ENCODE results near the gene SLC6A4.
"Not testable (repeated sequence)": the region's sequence is repeated elsewhere in the genome, so short reads cannot be mapped to it uniquely, and the experiment has no call there.

Gene SLC6A4

GRCh38 chr17:30218799-30219198, 16.7 kb downstream of the SLC6A4 start:
- DNase-seq, result no peak

GRCh38 chr17:30217746-30218245, 17.7 kb downstream of the SLC6A4 start:
- no peak for DNase-seq

GRCh38 chr17:30217054-30217453, 18.4 kb downstream of the SLC6A4 start:
- no peak for DNase-seq

- DNase-seq, result no peak
Measured at GRCh38 chr17:30212750-30213149, 22.7 kb downstream of the SLC6A4 start.

GRCh38 chr17:30211371-30211770, 24.1 kb downstream of the SLC6A4 start:
- no peak for DNase-seq

GRCh38 chr17:30210901-30211300, 24.6 kb downstream of the SLC6A4 start:
- DNase-seq, result no peak

GRCh38 chr17:30210366-30210765, 25.1 kb downstream of the SLC6A4 start:
- DNase-seq, result no peak

- DNase-seq, result no peak
Measured at GRCh38 chr17:30209930-30210329, 25.6 kb downstream of the SLC6A4 start.

- no peak for DNase-seq
Measured at GRCh38 chr17:30208214-30208613, 27.3 kb downstream of the SLC6A4 start.

- no peak for DNase-seq
Measured at GRCh38 chr17:30207655-30208054, 27.8 kb downstream of the SLC6A4 start.

GRCh38 chr17:30203471-30203981, 32.0 kb downstream of the SLC6A4 start:
- no peak for DNase-seq

- DNase-seq, result not testable (repeated sequence)
Measured at GRCh38 chr17:30200656-30201055, 34.8 kb downstream of the SLC6A4 start.

GRCh38 chr17:30200106-30200505, 35.4 kb downstream of the SLC6A4 start:
- DNase-seq, result peak in 1 of 2 experiments; percentile 2

GRCh38 chr17:30199600-30199999, 35.9 kb downstream of the SLC6A4 start:
- DNase-seq, result no peak

- DNase-seq, result no peak
Measured at GRCh38 chr17:30197416-30197815, 38.1 kb downstream of the SLC6A4 start.

GRCh38 chr17:30196504-30196903, 39.0 kb downstream of the SLC6A4 start:
- no peak for DNase-seq

- no peak for DNase-seq
Measured at GRCh38 chr17:30191072-30191471, 44.4 kb downstream of the SLC6A4 start.

GRCh38 chr17:30188211-30188939, 47.1 kb downstream of the SLC6A4 start:
- no peak for DNase-seq

GRCh38 chr17:30187573-30187972, 47.9 kb downstream of the SLC6A4 start:
- no peak for DNase-seq

GRCh38 chr17:30186761-30187160, 48.7 kb downstream of the SLC6A4 start:
- no peak for DNase-seq

- DNase-seq, result no peak
Measured at GRCh38 chr17:30176855-30177254, 58.6 kb downstream of the SLC6A4 start.

GRCh38 chr17:30174556-30174955, 60.9 kb downstream of the SLC6A4 start:
- no peak for DNase-seq

GRCh38 chr17:30173649-30174048, 61.8 kb downstream of the SLC6A4 start:
- DNase-seq, result no peak

- DNase-seq, result no peak
Measured at GRCh38 chr17:30172560-30172959, 62.9 kb downstream of the SLC6A4 start.

All from NCI-H446 (cell line).